ENCODE data around the gene SUPT20H. TPM values are rescaled to one million over a fixed set of nuclear protein-coding genes. Genes with fewer than 3 reads are reported as not detected.
"Not testable (repeated sequence)": the region's sequence is repeated elsewhere in the genome, so short reads cannot be mapped to it uniquely, and the experiment has no call there.

SUPT20H gene
- total and polyA plus RNA-seq, 2 donors from 2014 or later = 20.7 to 61.6 TPM

- intact Hi-C loops (cut with DNase I) = no loop called here
- Histone ChIP-seq H3K9ac (ENCODE audit: low read length in 3 of 3) (no peak overlapping the region), H3K27me3 (ENCODE audit: control insufficient read depth, insufficient read depth, low read length) (no peaks in the 10 kb centered on the region), H3K4me1 (ENCODE audit: control insufficient read depth in 2 of 3, insufficient read depth in 2 of 3, low read depth in 1 of 3, low read length in 3 of 3) (no peaks in the 10 kb centered on the region), H3K36me3 (ENCODE audit: control insufficient read depth in 2 of 3, insufficient read depth in 3 of 3, low read length in 3 of 3) (no peaks in the 10 kb centered on the region), H3K9me3 (ENCODE audit: control insufficient read depth in 2 of 3, insufficient read depth in 1 of 3, low read length in 3 of 3) (no peaks in the 10 kb centered on the region), H3K27ac (ENCODE audit: low read depth in 2 of 2, low read length in 2 of 2) (no peak overlapping the region), H3K4me3 (ENCODE audit: low read length in 3 of 3) (no peak overlapping the region)
- no peak for TF ChIP-seq CTCF (IDR thresholded peaks at IDR 0.05; ENCODE audit: borderline replicate concordance, extremely low read depth, insufficient read depth)
- DNase-seq (no peak), FAIRE-seq (no peak)
These were observed 6.5 kb upstream of the SUPT20H start for GRCh38 chr13:37065890-37066526.

- H3K36me3 ChIP-seq (ENCODE audit: control insufficient read depth in 2 of 3, insufficient read depth in 3 of 3, low read length in 3 of 3) = peaks cover 0 to 2% (median 0%) of the 10 kb centered on the region in 3 donors
- peak overlapping the region; percentile 59 to 95 (median 87) for H3K9ac ChIP-seq (ENCODE audit: low read length in 3 of 3)
- H3K9me3 ChIP-seq (ENCODE audit: control insufficient read depth in 2 of 3, insufficient read depth in 1 of 3, low read length in 3 of 3) = no peaks in the 10 kb centered on the region
- no peak for TF ChIP-seq CTCF (IDR thresholded peaks at IDR 0.05; ENCODE audit: borderline replicate concordance, extremely low read depth, insufficient read depth)
- DNase-seq (no peak), FAIRE-seq (no peak)
- H3K4me3 ChIP-seq (ENCODE audit: low read length in 3 of 3) = peak overlapping the region; percentile 85 to 97 (median 94)
- H3K27me3 ChIP-seq (ENCODE audit: control insufficient read depth, insufficient read depth, low read length) = no peaks in the 10 kb centered on the region
- H3K4me1 ChIP-seq (ENCODE audit: control insufficient read depth in 2 of 3, insufficient read depth in 2 of 3, low read depth in 1 of 3, low read length in 3 of 3) = no peaks in the 10 kb centered on the region
- peak overlapping the region; percentile 93 for H3K27ac ChIP-seq (ENCODE audit: low read depth in 2 of 2, low read length in 2 of 2)
- intact Hi-C loops (cut with DNase I) = no loop called here
These were observed 332 bp upstream of the SUPT20H start for GRCh38 chr13:37059848-37060192.

GRCh38 chr13:37056228-37056627 is 3.3 kb downstream of the SUPT20H start:
- H3K4me3 ChIP-seq (ENCODE audit: low read length in 3 of 3); DNase-seq; H3K36me3 ChIP-seq (ENCODE audit: control insufficient read depth in 2 of 3, insufficient read depth in 3 of 3, low read length in 3 of 3); H3K27me3 ChIP-seq (ENCODE audit: control insufficient read depth, insufficient read depth, low read length); H3K9me3 ChIP-seq (ENCODE audit: control insufficient read depth in 2 of 3, insufficient read depth in 1 of 3, low read length in 3 of 3); H3K27ac ChIP-seq (ENCODE audit: low read depth in 2 of 2, low read length in 2 of 2); FAIRE-seq; H3K4me1 ChIP-seq (ENCODE audit: control insufficient read depth in 2 of 3, insufficient read depth in 2 of 3, low read depth in 1 of 3, low read length in 3 of 3); intact Hi-C loops (cut with DNase I); H3K9ac ChIP-seq (ENCODE audit: low read length in 3 of 3): not testable (repeated sequence)

- H3K27ac ChIP-seq (ENCODE audit: low read depth in 2 of 2, low read length in 2 of 2); H3K9me3 ChIP-seq (ENCODE audit: control insufficient read depth in 2 of 3, insufficient read depth in 1 of 3, low read length in 3 of 3); H3K9ac ChIP-seq (ENCODE audit: low read length in 3 of 3); H3K27me3 ChIP-seq (ENCODE audit: control insufficient read depth, insufficient read depth, low read length); intact Hi-C loops (cut with DNase I); H3K36me3 ChIP-seq (ENCODE audit: control insufficient read depth in 2 of 3, insufficient read depth in 3 of 3, low read length in 3 of 3); DNase-seq; H3K4me3 ChIP-seq (ENCODE audit: low read length in 3 of 3); H3K4me1 ChIP-seq (ENCODE audit: control insufficient read depth in 2 of 3, insufficient read depth in 2 of 3, low read depth in 1 of 3, low read length in 3 of 3); FAIRE-seq: not testable (repeated sequence)
These were observed 6.4 kb downstream of the SUPT20H start for GRCh38 chr13:37053111-37053510.
